Posterior cingulate gyrus (tissue), 11 donors: ENCODE results near the gene RPN2.

Experiments used
- DNase-seq, 10 donors: peaks; one replicate each; pipeline versions ENCODE4 v3.0.0 to v3.0.0-alpha.2; 2020 to 2021; ENCODE audit warnings: mixed read lengths in 3 of 10
- intact Hi-C: fragments of 100-400 bp; cut with DNase I; formaldehyde crosslinking; loops from one replicate; pipeline ENCODE4 v1.15.1; 2023

Gene RPN2

DNA sequence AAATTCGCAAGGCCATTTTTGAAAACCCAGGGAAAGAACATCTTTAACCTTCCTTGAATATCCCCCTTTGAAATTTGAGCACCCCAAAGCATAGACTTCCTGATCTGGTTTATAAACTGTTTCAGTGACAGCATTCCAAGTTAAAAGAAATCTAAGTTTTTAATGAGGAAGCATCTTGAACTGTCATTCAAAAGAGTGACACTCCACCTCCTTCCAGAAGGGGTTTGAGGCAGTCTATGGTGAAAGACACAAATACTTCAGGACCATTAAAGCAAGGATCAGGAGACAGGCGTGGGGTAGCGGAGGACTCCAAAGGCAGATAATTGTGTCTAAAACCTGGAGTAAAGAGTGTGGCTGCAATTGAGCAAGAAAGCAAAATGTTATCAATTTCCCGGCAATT, 81.8 kb downstream of the RPN2 start:
- intact Hi-C loops = no loop called here
- no peak for DNase-seq

GRCh38 chr20:37261714-37262113, 82.6 kb downstream of the RPN2 start, which contains the start of gene GHRH:
Gene GHRH (minus strand): TSS chr20:37261814. CDS start chr20:37256889, 4,925 bp downstream.
- intact Hi-C loops = no loop called here
- no peak for DNase-seq

- intact Hi-C loops = no loop called here
- no peak for DNase-seq
Measured at GRCh38 chr20:37262505-37262904, 83.4 kb downstream of the RPN2 start.

GRCh38 chr20:37263686-37264085, 84.6 kb downstream of the RPN2 start:
- no peak for DNase-seq
- intact Hi-C loops = no loop called here

DNA sequence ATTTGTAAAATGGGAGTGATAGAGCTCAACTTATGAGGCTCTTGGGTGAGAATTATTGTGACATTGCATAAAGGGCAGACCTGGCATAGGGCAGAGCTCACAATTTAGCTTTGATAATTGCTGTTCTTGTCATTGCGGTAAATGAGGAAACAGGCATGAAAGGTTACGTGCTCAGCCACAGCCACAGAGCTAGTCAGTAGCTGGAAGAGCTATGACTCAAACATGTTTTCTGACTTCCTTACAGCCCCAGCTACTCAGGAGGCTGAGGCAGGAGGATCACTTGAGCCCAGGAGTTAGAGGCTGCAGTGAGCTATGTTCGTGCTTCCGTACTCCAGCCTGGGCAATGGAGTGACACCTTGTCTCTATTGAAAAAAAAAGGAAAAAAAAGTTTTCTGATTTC, 86.0 kb downstream of the RPN2 start:
- DNase-seq = no peak
- intact Hi-C loops = loop anchor here (5.0 kb wide), 2 partner anchors 68 to 117 kb away; no protein-coding TSS in a partner anchor

DNA sequence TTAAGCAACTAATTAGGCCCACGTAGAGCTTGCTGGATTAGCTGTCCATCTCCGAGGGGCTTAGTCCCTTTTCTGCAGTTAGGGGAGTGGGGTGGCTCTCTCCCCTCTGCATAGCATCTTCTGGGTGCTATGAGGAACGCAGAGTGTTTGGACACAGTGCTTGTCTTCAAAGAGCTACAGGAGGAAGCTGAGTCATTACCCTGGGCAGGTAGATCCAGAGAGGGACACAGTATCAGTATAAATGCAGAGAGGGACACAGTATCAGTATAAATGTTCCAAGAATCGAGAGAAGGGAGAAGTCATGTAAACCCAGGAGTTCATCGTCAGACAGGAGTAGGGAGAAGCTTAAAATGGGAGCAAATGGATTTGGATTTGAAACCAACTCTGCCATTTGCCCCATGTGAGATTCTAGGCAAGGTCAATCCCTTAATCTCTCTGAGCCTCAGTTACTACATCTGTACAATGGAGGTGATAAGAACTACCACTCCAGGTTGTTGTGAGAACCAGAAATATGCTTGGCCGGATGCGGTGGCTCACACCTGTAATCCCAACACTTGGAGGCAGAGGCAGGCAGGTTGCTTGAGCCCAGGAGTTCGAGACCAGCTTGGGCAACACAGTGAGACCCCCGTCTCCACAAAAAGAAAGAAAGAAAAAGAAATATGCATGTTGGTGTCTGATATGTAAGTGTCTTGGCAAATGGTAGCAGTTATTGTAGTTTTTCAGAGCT, 88.0 kb downstream of the RPN2 start:
- intact Hi-C loops = loop anchor here (5.0 kb wide), 2 partner anchors 70 to 115 kb away; no protein-coding TSS in a partner anchor
- no peak for DNase-seq

GRCh38 chr20:37267667-37268313, 88.7 kb downstream of the RPN2 start:
- intact Hi-C loops = loop anchor here (5.0 kb wide), 2 partner anchors 70 to 115 kb away; no protein-coding TSS in a partner anchor
- peak in 7 of 10 donors; percentile 25 to 87 (median 34) for DNase-seq

- DNase-seq = no peak
- intact Hi-C loops = loop anchor here (10.0 kb wide), 1 partner anchor 414 kb away; no protein-coding TSS in a partner anchor
Measured at GRCh38 chr20:37270576-37271420, 91.7 kb downstream of the RPN2 start.

GRCh38 chr20:37271421-37271768, 92.3 kb downstream of the RPN2 start:
- no peak for DNase-seq
- intact Hi-C loops = loop anchor here (10.0 kb wide), 1 partner anchor 413 kb away; no protein-coding TSS in a partner anchor

DNA sequence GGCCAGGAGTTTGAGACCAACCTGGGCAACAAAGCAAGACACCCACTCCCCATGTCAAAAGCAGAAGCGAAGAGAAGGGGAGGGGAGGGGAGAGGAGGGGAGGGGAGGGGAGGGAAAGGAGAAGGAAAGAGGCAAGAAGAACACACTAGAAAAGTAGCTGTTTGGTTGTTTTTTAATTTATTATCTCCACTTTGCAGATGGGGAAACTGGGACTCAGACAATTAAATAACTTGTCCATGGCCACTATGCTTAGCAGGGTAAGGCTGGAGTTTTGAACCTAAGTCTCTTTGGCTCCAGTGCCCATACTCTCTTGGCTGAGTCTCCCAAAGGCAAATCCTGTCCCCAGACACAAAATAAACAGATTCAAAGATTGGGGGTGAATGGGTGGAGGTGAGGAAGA, 94.9 kb downstream of the RPN2 start:
- intact Hi-C loops = loop anchor here (10.0 kb wide), 1 partner anchor 411 kb away; no protein-coding TSS in a partner anchor
- no peak for DNase-seq

GRCh38 chr20:37274851-37275524, 95.9 kb downstream of the RPN2 start:
- intact Hi-C loops = loop anchor here (10.0 kb wide), 1 partner anchor 410 kb away; no protein-coding TSS in a partner anchor
- peak in 1 of 10 donors; percentile 5 for DNase-seq

DNA sequence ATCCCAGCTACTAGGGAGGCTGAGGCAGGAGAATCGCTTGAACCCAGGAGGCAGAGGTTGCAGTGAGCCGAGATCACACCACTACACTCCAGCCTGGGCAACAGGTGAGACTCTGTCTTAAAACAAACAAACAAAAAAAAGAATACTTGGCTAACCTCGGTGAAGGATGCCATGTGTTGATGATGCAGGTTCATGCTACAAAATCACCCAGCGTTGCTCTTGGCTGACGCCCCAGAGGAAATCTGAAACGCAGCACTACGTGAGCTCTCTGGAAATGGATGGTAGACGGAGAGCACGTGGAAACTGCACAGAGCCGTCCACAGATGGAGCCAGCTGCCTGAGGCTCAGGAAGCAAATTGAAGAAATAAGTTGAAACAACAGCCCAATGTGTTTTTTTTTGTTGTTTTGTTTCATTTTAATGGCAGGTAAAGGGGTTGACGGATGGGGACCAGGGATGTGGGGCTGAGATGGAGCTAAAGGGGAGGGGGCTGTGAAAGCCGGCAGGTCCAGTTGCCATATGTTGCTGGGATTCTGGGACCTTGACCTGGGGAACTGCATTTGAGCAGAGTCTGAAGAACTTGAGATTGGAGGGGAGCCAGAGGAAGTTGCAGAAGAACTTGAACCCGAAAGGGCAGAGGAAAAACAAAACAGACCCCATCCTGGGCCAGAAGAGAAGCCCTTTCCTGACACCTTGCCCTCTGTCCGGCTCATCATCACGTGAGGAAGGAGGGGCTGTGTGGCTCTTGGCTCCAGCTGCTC, 97.5 kb downstream of the RPN2 start:
- intact Hi-C loops = loop anchor here (10.0 kb wide), 1 partner anchor 408 kb away; no protein-coding TSS in a partner anchor
- peak in 2 of 10 donors; percentile 28 to 80 for DNase-seq

- DNase-seq = no peak
- intact Hi-C loops = loop anchor here (10.0 kb wide), 1 partner anchor 408 kb away; no protein-coding TSS in a partner anchor
Measured at GRCh38 chr20:37277253-37277593, 98.1 kb downstream of the RPN2 start.

DNA sequence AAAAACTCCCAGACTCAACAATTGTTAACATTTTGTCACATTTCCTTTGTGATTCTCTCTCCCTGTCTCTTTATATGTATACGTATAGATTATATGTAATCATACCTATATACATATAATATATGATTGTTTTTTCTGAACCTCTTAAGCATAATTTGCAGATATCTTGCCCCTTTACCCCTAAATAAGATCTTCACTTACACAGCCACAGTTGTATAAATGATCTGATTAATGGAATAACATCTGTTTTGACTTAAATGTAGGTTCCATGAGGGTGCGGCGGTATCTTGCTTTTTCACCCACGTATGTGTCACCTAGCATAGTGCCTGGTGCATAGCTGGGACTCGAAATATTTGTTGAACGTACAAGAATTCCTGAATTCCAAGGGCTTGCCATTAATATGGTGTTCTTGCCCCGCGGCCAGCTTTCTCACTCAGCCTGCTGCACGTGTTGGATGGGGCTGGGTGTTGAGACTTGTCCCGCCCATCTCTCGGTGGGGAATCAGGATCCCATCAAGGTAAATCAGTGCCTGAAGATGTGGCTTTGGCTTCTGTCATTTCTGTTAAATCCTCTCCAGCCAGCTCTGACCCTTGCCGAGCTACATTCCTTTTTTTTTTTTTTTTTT, 99.9 kb downstream of the RPN2 start:
- DNase-seq = peak in 1 of 10 donors; percentile 57
- intact Hi-C loops = loop anchor here (10.0 kb wide), 1 partner anchor 406 kb away; no protein-coding TSS in a partner anchor

DNA sequence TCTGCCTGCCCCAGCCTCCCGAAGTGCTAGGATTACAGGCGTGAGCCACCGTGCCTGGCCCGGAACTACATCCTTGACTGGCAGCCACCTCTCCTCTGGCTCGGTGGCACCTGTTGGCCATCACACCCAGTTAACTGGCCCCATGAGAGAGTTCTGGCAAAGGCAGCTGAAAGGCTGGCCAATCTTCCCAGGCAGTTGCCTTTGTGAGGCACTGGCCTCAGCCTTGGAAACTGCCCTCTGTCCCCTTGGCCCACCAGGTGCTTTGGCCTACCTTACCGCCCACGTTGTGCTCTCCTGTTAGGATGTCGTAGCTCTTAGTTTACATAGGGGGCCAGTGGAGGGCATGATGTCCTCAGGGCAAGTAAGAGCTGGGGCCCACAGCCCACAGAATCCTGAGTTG, 100.7 kb downstream of the RPN2 start:
- peak in 1 of 10 donors; percentile 62 for DNase-seq
- intact Hi-C loops = loop anchor here (10.0 kb wide), 1 partner anchor 405 kb away; no protein-coding TSS in a partner anchor

- DNase-seq = no peak
- intact Hi-C loops = no loop called here
Measured at GRCh38 chr20:37280403-37280802, 101.3 kb downstream of the RPN2 start.

DNA sequence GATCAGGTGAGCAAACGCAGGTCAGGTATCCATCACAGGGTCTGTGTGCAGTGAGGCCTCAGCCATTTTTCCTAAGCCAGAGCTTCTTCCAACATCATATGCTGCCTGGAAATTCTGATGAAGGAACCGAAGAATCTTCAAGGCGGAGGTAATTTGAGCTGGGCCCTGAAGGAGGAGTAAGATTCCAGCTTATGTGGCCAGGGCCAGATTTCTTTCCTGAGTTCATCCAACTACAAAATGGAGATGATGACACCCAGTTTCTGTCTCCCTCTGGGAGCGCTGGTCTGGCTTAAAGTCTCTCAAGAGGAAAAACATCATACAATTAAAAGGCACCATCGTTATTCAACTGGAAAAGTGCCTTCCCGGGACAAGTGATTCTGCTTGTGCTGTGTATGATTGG, 103.4 kb downstream of the RPN2 start:
- intact Hi-C loops = no loop called here
- no peak for DNase-seq

DNA sequence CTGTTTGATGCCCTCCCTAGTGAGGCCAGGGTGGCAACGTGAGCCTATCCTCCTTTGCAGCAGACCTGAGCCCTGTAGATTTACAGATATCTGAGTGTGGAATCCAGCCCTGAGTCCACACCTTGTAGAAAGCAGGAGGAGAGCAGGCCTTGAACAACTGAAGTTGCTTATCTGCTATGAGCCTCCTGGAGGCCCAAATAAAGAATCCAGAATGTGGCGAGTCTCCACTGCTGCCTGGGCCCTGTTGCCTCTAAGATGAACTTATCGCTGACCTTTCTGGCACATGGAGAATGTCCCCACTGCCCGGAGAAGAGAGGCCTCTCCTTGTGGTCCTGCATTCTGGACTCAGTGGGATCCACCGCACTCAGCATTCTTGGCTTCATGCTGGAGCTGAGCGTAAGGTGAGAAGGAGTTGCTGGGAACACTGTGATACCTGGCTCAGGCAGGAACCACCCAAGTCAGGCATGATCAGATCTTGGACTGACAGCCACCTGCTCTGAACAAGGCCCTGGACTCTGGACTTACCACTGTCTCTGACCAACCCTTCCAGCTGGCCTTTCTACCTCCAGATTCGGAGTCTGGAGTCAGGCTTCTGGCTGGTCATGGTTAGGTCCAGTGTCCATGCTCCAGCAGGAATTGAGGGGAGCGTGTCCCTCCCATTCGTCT, 104.5 kb downstream of the RPN2 start:
- intact Hi-C loops = no loop called here
- DNase-seq = no peak
